A673 (cell line): ENCODE measurements around the gene MAP2K5. TPM values are rescaled to one million over a fixed set of nuclear protein-coding genes. Genes with fewer than 3 reads are reported as not detected.

Experiments used
- BruUV-seq: library from RNA; stranded (reverse); fragments of 400-500 nt; replicated peaks from 2 replicates; lab custom pipeline; 2021; lab: Mats Ljungman, UMichigan
- CTCF ChIA-PET: fragments of 300-600 bp; sonication (Branson Sonifier 250); formaldehyde crosslinking; loops from one replicate; lab custom pipeline; 2022; ENCODE audit warnings: antibody characterized with exemption; lab: Charles Lee
- POLR2A ChIA-PET: fragments of 300-600 bp; sonication (Branson Sonifier 250); formaldehyde crosslinking; loops from one replicate; lab custom pipeline; 2022; ENCODE audit warnings: antibody characterized with exemption; ENCODE audit not compliant: low non-redundant PET; lab: Charles Lee
- DNase-seq: peaks from one replicate; pipeline ENCODE4 v3.0.0-alpha.2; 2015; ENCODE audit warnings: low spot score
- H3K27ac ChIP-seq: fragments of 200-600 bp; sonication (generic); 2 replicates; pipeline ENCODE4 v1.5.1; 2016; ENCODE audit warnings: mixed run types, low read depth, mild to moderate bottlenecking, mixed read lengths, antibody characterized with exemption, low read length; ENCODE audit not compliant: poor library complexity, severe bottlenecking
- H3K27me3 ChIP-seq: fragments of 200-600 bp; sonication (generic); replicated peaks from 2 replicates; pipeline ENCODE4 v1.6.1; 2017; ENCODE audit warnings: mixed run types, low read depth, mild to moderate bottlenecking, mixed read lengths, antibody characterized with exemption, low read length; ENCODE audit not compliant: insufficient read depth, poor library complexity
- H3K36me3 ChIP-seq: fragments of 200-600 bp; sonication (generic); 2 replicates; pipeline ENCODE4 v1.6.1; 2016; ENCODE audit warnings: mixed run types, mild to moderate bottlenecking, mixed read lengths, antibody characterized with exemption, low read length; ENCODE audit not compliant: insufficient read depth, poor library complexity, severe bottlenecking
- H3K4me1 ChIP-seq: fragments of 200-600 bp; sonication (generic); 2 replicates; pipeline ENCODE4 v1.6.1; 2017; ENCODE audit warnings: mixed run types, mild to moderate bottlenecking, mixed read lengths, antibody characterized with exemption, low read length; ENCODE audit not compliant: insufficient read depth, poor library complexity, severe bottlenecking
- H3K4me3 ChIP-seq: fragments of 200-600 bp; sonication (generic); 2 replicates; pipeline ENCODE4 v1.5.1; 2016; ENCODE audit warnings: low read depth, mixed run types, mild to moderate bottlenecking, mixed read lengths, low read length; ENCODE audit not compliant: poor library complexity, severe bottlenecking
- H3K9me3 ChIP-seq: fragments of 200-600 bp; sonication (generic); 2 replicates; pipeline ENCODE4 v1.6.1; 2016; ENCODE audit warnings: mixed run types, low read depth, mild to moderate bottlenecking, mixed read lengths, antibody characterized with exemption, low read length; ENCODE audit not compliant: poor library complexity, severe bottlenecking
- CTCF ChIP-seq: fragments of 300-800, 200-600 bp; sonication (generic); conservative IDR thresholded peaks from 2 replicates; pipeline ENCODE4 v1.5.1; 2017; ENCODE audit warnings: low read depth, mild to moderate bottlenecking, antibody characterized with exemption, low read length, moderate library complexity, mixed read lengths
- EZH2 ChIP-seq: fragments of 200-600 bp; sonication (generic); IDR thresholded peaks from 2 replicates; pipeline ENCODE4 v1.6.1; 2017; ENCODE audit warnings: borderline replicate concordance, low read depth, mild to moderate bottlenecking, mixed read lengths, antibody characterized with exemption, low read length; ENCODE audit not compliant: poor library complexity, severe bottlenecking
- intact Hi-C: fragments of 100-400 bp; cut with micrococcal nuclease; formaldehyde crosslinking; loops from one replicate; pipeline ENCODE4 v1.10.0; 2022; ENCODE audit not compliant: unreplicated experiment
- total RNA-seq: library from RNA; stranded (reverse); gene quantifications from 2 replicates; pipeline ENCODE4 v1.2.3, GENCODE V29; 2021

Gene MAP2K5
- total RNA-seq, 1 experiment from 2014 or later, result 62.8 TPM

GRCh38 chr15:67777773-67778172, 235.3 kb downstream of the MAP2K5 start:
- Histone ChIP-seq H3K4me1 (peaks cover 14% of the 10 kb centered on the region), H3K9me3 (no peaks in the 10 kb centered on the region), H3K36me3 (no peaks in the 10 kb centered on the region), H3K4me3 (no peak overlapping the region), H3K27me3 (no peaks in the 10 kb centered on the region), H3K27ac (no peak overlapping the region)
- ChIA-PET POLR2A (no interaction called here), CTCF (no interaction called here)
- BruUV-seq, result no TSS peak
- intact Hi-C loops, result no loop called here
- TF ChIP-seq CTCF (no peak), EZH2 (no peak)
- DNase-seq, result no peak

- no peak for DNase-seq
- H3K27me3 ChIP-seq, result no peaks in the 10 kb centered on the region
- POLR2A ChIA-PET, result no interaction called here
- peaks cover 14% of the 10 kb centered on the region for H3K4me1 ChIP-seq
- BruUV-seq, result no TSS peak
- intact Hi-C loops, result no loop called here
- CTCF ChIA-PET, result interaction anchor here (0.7 kb wide), 1 partner anchor 691 kb away, joined by 3 read pairs; no protein-coding TSS in a partner anchor
- H3K27ac ChIP-seq, result no peak overlapping the region
- TF ChIP-seq CTCF, result no peak
- TF ChIP-seq EZH2, result no peak
- no peaks in the 10 kb centered on the region for H3K9me3 ChIP-seq
- H3K36me3 ChIP-seq, result no peaks in the 10 kb centered on the region
- no peak overlapping the region for H3K4me3 ChIP-seq
These were observed 236.6 kb downstream of the MAP2K5 start for GRCh38 chr15:67778968-67779548.

- intact Hi-C loops, result no loop called here
- Histone ChIP-seq H3K4me3 (no peak overlapping the region), H3K27me3 (no peaks in the 10 kb centered on the region), H3K27ac (no peak overlapping the region), H3K9me3 (no peaks in the 10 kb centered on the region), H3K36me3 (no peaks in the 10 kb centered on the region), H3K4me1 (peaks cover 14% of the 10 kb centered on the region)
- no TSS peak for BruUV-seq
- CTCF ChIA-PET, result no interaction called here
- POLR2A ChIA-PET, result no interaction called here
- TF ChIP-seq EZH2 (no peak), CTCF (no peak)
- DNase-seq, result no peak
These were observed 237.1 kb downstream of the MAP2K5 start for GRCh38 chr15:67779549-67780111.
